CD4-positive, alpha-beta T cell treated with Interleukin-4 for 1 hour (primary cell): ENCODE measurements around the gene PDRG1.

Experiments
- DNase-seq, 2 donors: peaks; one replicate each; pipeline ENCODE4 v3.0.0-alpha.2; 2020 to 2022

Gene PDRG1

DNA sequence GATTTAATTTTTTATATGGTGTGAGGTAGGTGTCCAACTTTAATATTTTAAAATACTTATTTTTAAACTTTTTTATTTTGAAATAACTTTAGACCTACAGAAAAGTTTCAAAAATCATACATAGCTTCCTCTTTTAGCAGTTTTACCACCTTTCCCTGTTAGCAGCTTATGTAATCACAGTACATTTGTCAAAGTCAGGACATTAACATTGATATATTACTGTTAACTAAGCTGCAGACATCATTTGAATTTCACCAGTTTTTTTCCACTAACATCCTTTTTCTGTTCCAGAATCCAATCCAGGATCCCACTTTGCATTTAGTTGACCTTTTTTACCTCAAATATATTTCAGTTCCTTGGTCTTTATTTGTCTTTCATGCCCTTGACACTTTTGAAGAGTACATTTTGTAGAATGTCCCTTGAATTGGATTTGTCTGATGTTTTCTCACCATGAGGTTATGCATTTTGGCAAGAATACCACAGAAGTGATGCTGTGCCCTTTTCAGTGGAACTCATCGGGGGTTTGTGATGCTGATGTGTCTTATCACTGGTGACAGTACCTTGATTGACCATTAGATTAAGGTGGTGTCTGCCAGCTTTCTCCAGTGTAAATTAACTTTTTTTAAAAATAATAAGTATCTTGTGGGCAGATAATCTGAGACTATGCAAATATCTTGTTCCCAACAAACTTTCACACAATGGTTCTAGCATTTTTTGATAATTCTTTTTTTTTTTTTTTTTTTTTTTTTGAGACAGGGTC lies 48.0 kb downstream of the PDRG1 start:
- DNase-seq = no peak

DNA sequence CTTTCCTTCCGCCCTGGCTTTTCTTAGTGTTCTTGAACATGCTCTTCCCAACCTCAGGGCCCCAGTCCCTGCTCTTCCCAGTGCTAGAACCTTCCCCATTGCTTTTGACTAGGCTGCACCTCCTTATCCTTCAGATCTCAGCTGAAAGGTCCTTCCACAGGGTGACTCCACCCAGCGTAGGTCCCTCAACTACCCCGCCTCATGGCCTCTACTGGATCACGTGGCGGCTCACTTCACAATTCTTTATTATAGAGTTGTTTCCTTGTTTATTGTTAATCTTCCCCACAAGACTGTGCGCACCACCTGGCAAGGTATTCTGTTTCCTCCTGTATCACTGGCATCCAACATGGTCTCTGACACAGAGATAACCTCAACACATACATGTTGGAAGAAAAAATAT lies 50.2 kb downstream of the PDRG1 start:
- no peak for DNase-seq

DNA sequence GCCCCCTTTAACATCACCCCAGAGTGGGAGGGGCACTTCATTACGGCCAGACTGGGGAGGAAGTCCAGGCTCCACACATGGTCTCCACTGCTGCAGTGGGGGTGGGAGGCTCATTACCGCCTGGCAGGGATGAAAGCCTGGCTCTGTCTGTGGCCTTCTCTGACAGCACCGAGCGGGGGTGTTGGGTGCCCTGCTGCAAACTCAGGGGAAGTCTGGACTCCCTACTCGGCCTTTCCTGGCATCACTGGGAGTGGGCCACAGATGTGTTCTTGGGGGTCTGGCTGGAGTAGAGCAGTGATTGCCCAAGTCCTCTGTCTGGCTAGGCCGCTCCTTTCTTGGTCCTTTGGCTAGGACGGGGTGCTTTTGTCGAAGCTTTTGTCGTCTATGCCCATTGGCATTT lies 54.3 kb downstream of the PDRG1 start:
- no peak for DNase-seq

DNA sequence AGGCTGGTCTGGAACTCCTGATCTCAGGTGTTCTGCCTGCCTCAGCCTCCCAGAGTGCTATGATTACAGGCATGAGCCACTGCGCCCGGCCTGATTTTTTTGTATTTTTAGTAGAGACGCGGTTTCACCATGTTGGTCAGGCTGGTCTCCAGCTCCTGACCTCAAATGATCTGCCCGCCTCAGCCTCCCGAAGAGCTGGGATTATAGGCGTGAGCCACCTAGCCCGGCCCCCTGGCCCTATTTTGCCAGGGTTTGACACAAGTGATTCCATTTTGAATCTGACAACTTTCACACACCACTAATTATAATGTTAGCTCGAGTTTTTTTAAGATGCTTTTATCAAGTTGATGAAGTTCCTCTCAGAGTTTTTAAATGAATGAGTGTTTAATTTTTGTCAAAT lies 55.8 kb downstream of the PDRG1 start:
- DNase-seq = no peak

DNA sequence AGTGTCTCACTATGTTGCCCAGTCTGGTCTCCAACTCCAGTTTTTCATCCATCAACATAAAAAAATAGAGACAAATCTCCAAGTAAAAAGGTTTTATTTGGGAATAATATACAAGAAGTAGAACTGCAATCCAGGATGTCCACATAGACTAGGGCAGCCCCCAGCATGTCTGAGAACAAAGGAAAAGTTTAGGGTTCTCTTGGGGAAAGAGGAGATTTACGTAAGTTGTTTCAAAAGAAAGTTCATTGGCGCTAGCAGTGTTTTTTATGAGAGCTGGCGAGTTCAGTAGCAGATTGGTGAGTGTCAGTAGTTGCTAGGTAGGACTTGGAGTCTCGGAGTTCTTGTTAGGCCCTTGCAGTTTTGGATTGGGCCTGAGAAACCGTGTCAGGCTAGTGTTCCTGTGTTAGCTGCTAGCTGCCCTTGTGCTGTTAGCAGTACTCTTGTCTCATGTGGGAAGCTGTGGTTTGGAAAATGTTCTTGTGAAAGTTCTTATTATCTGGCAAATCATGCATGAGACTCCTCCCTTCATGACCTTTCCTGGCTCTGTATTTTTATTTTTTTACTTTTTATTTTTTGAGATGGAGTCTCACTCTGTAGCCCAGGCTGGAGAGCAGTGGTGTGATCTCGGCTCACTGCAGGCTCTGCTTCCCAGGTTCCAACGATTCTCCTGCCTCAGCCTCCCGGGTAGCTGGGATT lies 56.7 kb downstream of the PDRG1 start:
- DNase-seq = peak; percentile 47 to 75
